Vagina (tissue), 2 donors: ENCODE results near the gene CNGB1.

Experiments
- CTCF ChIP-seq, 3 experiments: fragments of 450-650 bp in 2 of 3; fragments of 200-600 bp in 1 of 3; sonication (generic) in 1 of 3; IDR thresholded peaks; one replicate each; pipeline ENCODE4 v1.5.1; 2017 to 2019; ENCODE audit warnings: antibody characterized with exemption in 3 of 3, mild to moderate bottlenecking in 2 of 3, moderate library complexity in 2 of 3
- POLR2A ChIP-seq, 2 donors: fragments of 450-650 bp; IDR thresholded peaks; one replicate each; pipeline ENCODE4 v1.6.1; 2017; ENCODE audit warnings: antibody characterized with exemption in 2 of 2, mild to moderate bottlenecking in 2 of 2, moderate library complexity in 2 of 2

- TF ChIP-seq CTCF (IDR thresholded peaks at IDR 0.05), result no peak
- TF ChIP-seq POLR2A (IDR thresholded peaks at IDR 0.05), result no peak
Observed at GRCh38 chr16:57959121-57959520, 11.8 kb downstream of the CNGB1 start.
